Measurements from ENCODE around the gene MAN2B1. TPM values are rescaled to one million over a fixed set of nuclear protein-coding genes. Genes with fewer than 3 reads are reported as not detected.
"Not testable (repeated sequence)": the region's sequence is repeated elsewhere in the genome, so short reads cannot be mapped to it uniquely, and the experiment has no call there.

The MAN2B1 gene
- total and polyA plus RNA-seq, 2 donors (not counting 1 experiment from before 2014, with no cell fraction given), result 30.7 to 36.0 TPM

DNA sequence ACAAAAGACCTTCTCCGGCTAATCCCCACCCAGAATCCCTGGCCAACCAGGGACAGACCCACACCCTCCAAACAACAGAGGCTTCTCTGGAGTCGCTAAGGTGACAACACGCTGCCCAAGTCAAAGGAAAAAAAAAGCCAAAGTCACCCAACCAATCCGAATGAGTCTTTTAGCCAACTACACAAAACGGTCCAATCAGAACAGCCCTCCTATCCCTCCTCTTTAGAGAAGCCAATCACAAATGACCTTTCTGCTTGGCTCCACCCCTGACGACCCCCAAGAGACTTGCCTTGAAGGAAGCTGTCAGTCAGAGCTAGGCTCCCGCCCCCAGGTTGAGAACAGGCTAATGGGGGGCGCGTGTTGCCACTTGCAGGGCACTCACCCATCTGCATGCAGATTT lies 36.5 kb upstream of the MAN2B1 start:
- Histone ChIP-seq H3K27ac (ENCODE audit: insufficient read depth, low read length) (no peak overlapping the region), H3K4me1 (ENCODE audit: control insufficient read depth, extremely low read depth, insufficient read depth, low read length) (no peaks in the 10 kb centered on the region), H3K9me3 (ENCODE audit: control insufficient read depth, insufficient read depth, low read depth, low read length) (no peaks in the 10 kb centered on the region), H3K4me2 (ENCODE audit: extremely low read depth, insufficient read depth, low read length) (no peak overlapping the region), H3K36me3 (ENCODE audit: control insufficient read depth, insufficient read depth, low read length) (peaks cover 43% of the 10 kb centered on the region), H2AFZ (ENCODE audit: low read length) (no peak overlapping the region), H3K27me3 (ENCODE audit: control insufficient read depth, insufficient read depth, low read length) (no peaks in the 10 kb centered on the region), H3K79me2 (ENCODE audit: control insufficient read depth, insufficient read depth, low read length) (no peaks in the 10 kb centered on the region), H3K4me3 (replicated peaks in 1 of 4; ENCODE audit: control extremely low read depth in 1 of 4, insufficient read depth in 1 of 4, low read depth in 3 of 4, low read length in 4 of 4) (no peak overlapping the region), H4K20me1 (ENCODE audit: control insufficient read depth, extremely low read depth, insufficient read depth, low read length) (no peaks in the 10 kb centered on the region), H3K9ac (ENCODE audit: insufficient read depth, low read length) (no peak overlapping the region)
- TF ChIP-seq, protein P1, sequence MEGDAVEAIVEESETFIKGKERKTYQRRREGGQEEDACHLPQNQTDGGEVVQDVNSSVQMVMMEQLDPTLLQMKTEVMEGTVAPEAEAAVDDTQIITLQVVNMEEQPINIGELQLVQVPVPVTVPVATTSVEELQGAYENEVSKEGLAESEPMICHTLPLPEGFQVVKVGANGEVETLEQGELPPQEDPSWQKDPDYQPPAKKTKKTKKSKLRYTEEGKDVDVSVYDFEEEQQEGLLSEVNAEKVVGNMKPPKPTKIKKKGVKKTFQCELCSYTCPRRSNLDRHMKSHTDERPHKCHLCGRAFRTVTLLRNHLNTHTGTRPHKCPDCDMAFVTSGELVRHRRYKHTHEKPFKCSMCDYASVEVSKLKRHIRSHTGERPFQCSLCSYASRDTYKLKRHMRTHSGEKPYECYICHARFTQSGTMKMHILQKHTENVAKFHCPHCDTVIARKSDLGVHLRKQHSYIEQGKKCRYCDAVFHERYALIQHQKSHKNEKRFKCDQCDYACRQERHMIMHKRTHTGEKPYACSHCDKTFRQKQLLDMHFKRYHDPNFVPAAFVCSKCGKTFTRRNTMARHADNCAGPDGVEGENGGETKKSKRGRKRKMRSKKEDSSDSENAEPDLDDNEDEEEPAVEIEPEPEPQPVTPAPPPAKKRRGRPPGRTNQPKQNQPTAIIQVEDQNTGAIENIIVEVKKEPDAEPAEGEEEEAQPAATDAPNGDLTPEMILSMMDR (conservative IDR thresholded peaks at IDR 0.05 in 1 of 2, IDR thresholded peaks at IDR 0.05 in 1 of 2; ENCODE audit: low read depth in 1 of 2, low read length in 2 of 2), result no peak
- no peak for TF ChIP-seq EZH2 (IDR thresholded peaks at IDR 0.05; ENCODE audit: low read length, missing control alignments)
- peak; percentile 34 to 53 for DNase-seq (ENCODE audit: low read depth in 2 of 2)

DNA sequence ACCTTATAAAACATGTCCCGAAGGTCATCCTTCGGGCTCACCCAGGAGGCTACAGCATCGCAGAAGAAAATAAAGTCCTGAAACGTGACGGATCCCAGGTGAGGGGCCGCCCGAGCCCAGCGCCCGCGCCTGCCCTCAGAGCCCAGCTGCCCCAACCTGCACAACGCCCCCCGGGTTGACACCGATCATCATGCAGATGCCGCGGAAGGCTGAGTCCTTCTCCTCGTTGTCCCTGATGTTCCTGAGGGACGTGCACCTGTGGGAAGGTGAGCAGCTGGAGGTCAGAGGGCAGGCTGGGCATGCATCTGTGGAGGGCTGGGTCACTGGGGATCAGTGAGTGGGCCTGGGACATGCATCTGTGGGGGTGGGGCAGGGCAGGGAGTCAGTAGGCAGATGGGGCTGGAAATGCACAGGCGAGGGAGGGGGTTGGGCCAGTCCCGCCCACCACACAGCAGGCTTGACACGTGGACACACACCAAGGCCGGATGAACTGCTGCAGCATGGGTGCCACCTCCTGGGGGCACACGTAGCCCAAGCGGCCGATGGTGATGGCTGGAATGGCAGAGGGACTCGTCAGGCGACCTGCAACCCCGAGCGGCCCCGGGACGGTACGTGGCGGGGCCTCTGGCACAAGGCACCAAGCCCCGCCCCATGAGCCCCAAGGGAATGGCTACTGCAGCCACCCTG lies 35.2 kb upstream of the MAN2B1 start:
- H3K27me3 ChIP-seq (ENCODE audit: control insufficient read depth, insufficient read depth, low read length), result no peaks in the 10 kb centered on the region
- no peaks in the 10 kb centered on the region for H3K4me1 ChIP-seq (ENCODE audit: control insufficient read depth, extremely low read depth, insufficient read depth, low read length)
- H4K20me1 ChIP-seq (ENCODE audit: control insufficient read depth, extremely low read depth, insufficient read depth, low read length), result no peaks in the 10 kb centered on the region
- TF ChIP-seq, protein P1 (conservative IDR thresholded peaks at IDR 0.05 in 1 of 2, IDR thresholded peaks at IDR 0.05 in 1 of 2; ENCODE audit: low read depth in 1 of 2, low read length in 2 of 2), result no peak
- TF ChIP-seq EZH2 (IDR thresholded peaks at IDR 0.05; ENCODE audit: low read length, missing control alignments), result no peak
- H3K27ac ChIP-seq (ENCODE audit: insufficient read depth, low read length), result no peak overlapping the region
- H3K9me3 ChIP-seq (ENCODE audit: control insufficient read depth, insufficient read depth, low read depth, low read length), result no peaks in the 10 kb centered on the region
- no peak for DNase-seq (ENCODE audit: low read depth in 2 of 2)
- H3K4me3 ChIP-seq (replicated peaks in 1 of 4; ENCODE audit: control extremely low read depth in 1 of 4, insufficient read depth in 1 of 4, low read depth in 3 of 4, low read length in 4 of 4), result no peak overlapping the region
- peaks cover 43% of the 10 kb centered on the region for H3K36me3 ChIP-seq (ENCODE audit: control insufficient read depth, insufficient read depth, low read length)
- H3K9ac ChIP-seq (ENCODE audit: insufficient read depth, low read length), result no peak overlapping the region
- H3K4me2 ChIP-seq (ENCODE audit: extremely low read depth, insufficient read depth, low read length), result no peak overlapping the region
- no peaks in the 10 kb centered on the region for H3K79me2 ChIP-seq (ENCODE audit: control insufficient read depth, insufficient read depth, low read length)
- H2AFZ ChIP-seq (ENCODE audit: low read length), result no peak overlapping the region

DNA sequence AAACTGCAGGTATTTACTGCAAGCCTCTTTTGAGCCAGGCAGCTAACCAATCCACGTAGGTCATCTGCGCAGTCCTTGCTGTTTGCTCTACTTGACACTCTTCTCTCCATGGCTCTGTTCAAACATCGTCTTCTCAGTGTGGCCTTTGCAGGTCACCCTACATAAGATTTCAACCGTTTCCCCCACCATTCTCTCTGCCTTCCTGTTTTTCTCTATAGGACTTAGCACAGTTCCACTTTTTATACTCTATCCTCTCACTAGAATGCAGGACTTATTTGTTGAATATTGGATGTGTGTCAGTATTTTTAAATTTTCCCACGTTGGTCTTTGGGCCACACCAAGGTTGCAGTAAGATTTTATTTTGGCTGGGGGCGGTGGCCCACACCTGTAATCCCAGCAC lies 31.6 kb upstream of the MAN2B1 start:
- H4K20me1 ChIP-seq (ENCODE audit: control insufficient read depth, extremely low read depth, insufficient read depth, low read length), result no peaks in the 10 kb centered on the region
- no peaks in the 10 kb centered on the region for H3K4me1 ChIP-seq (ENCODE audit: control insufficient read depth, extremely low read depth, insufficient read depth, low read length)
- no peak overlapping the region for H3K27ac ChIP-seq (ENCODE audit: insufficient read depth, low read length)
- no peaks in the 10 kb centered on the region for H3K27me3 ChIP-seq (ENCODE audit: control insufficient read depth, insufficient read depth, low read length)
- peaks cover 22% of the 10 kb centered on the region for H3K36me3 ChIP-seq (ENCODE audit: control insufficient read depth, insufficient read depth, low read length)
- no peaks in the 10 kb centered on the region for H3K79me2 ChIP-seq (ENCODE audit: control insufficient read depth, insufficient read depth, low read length)
- no peak overlapping the region for H3K4me2 ChIP-seq (ENCODE audit: extremely low read depth, insufficient read depth, low read length)
- no peak for TF ChIP-seq EZH2 (IDR thresholded peaks at IDR 0.05; ENCODE audit: low read length, missing control alignments)
- no peaks in the 10 kb centered on the region for H3K9me3 ChIP-seq (ENCODE audit: control insufficient read depth, insufficient read depth, low read depth, low read length)
- no peak for DNase-seq (ENCODE audit: low read depth in 2 of 2)
- no peak overlapping the region for H3K9ac ChIP-seq (ENCODE audit: insufficient read depth, low read length)
- H2AFZ ChIP-seq (ENCODE audit: low read length), result no peak overlapping the region
- H3K4me3 ChIP-seq (replicated peaks in 1 of 4; ENCODE audit: control extremely low read depth in 1 of 4, insufficient read depth in 1 of 4, low read depth in 3 of 4, low read length in 4 of 4), result no peak overlapping the region

DNA sequence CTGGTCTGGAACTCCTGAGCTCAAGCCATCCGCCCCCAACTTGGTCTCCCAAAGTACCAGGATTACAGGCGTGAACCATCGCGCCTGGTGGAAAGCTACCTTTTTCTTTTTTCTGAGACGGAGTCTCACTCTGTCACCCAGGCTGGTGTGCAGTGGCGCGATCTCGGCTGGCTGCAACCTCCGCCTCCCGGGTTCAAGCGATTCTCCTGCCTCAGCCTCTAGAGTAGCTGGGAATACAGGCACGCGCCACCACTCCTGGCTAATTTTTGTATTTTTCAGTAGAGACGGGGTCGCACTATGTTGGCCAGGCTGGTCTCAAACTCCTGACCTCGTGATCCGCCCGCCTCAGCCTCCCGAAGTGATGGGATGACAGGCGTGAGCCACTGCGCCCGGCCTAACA lies 30.9 kb upstream of the MAN2B1 start:
- H3K27me3 ChIP-seq (ENCODE audit: control insufficient read depth, insufficient read depth, low read length); H4K20me1 ChIP-seq (ENCODE audit: control insufficient read depth, extremely low read depth, insufficient read depth, low read length); H3K79me2 ChIP-seq (ENCODE audit: control insufficient read depth, insufficient read depth, low read length); H2AFZ ChIP-seq (ENCODE audit: low read length); H3K9ac ChIP-seq (ENCODE audit: insufficient read depth, low read length); DNase-seq (ENCODE audit: low read depth in 2 of 2); H3K4me1 ChIP-seq (ENCODE audit: control insufficient read depth, extremely low read depth, insufficient read depth, low read length); H3K4me3 ChIP-seq (replicated peaks in 1 of 4; ENCODE audit: control extremely low read depth in 1 of 4, insufficient read depth in 1 of 4, low read depth in 3 of 4, low read length in 4 of 4); H3K4me2 ChIP-seq (ENCODE audit: extremely low read depth, insufficient read depth, low read length); H3K27ac ChIP-seq (ENCODE audit: insufficient read depth, low read length); H3K9me3 ChIP-seq (ENCODE audit: control insufficient read depth, insufficient read depth, low read depth, low read length): not testable (repeated sequence)
- H3K36me3 ChIP-seq (ENCODE audit: control insufficient read depth, insufficient read depth, low read length), result peaks cover 15% of the 10 kb centered on the region

Measured in fibroblast of lung (primary cell).